SU-DHL-6 (cell line): Measurements from ENCODE around the gene CABLES2.
"Not testable (repeated sequence)": the region's sequence is repeated elsewhere in the genome, so short reads cannot be mapped to it uniquely, and the experiment has no call there.

Source experiments
- H2AFZ ChIP-seq: fragments of 200-600 bp; sonication (generic); 2 replicates; pipeline ENCODE4 v1.6.1; 2014; ENCODE audit warnings: low read depth, mild to moderate bottlenecking, moderate library complexity, mixed read lengths, antibody characterized with exemption, low read length; ENCODE audit not compliant: severe bottlenecking
- H3F3A ChIP-seq: fragments of 200-600 bp; shearing (Covaris generic); 2 replicates; pipeline ENCODE4 v1.6.0; 2016; ENCODE audit warnings: antibody characterized with exemption, mild to moderate bottlenecking; ENCODE audit not compliant: insufficient read depth
- H3K27ac ChIP-seq: fragments of 200-600 bp; sonication (generic); 2 replicates; pipeline ENCODE4 v1.5.1; 2016; ENCODE audit warnings: low read depth, mild to moderate bottlenecking, low read length, moderate library complexity, mixed read lengths
- H3K27me3 ChIP-seq: fragments of 200-600 bp; sonication (generic), shearing (Covaris generic); 2 replicates; pipeline ENCODE4 v1.6.0; 2014; ENCODE audit warnings: mild to moderate bottlenecking, low read length
- H3K36me3 ChIP-seq: fragments of 200-600 bp; sonication (generic); 2 replicates; pipeline ENCODE4 v1.6.1; 2014; ENCODE audit warnings: mild to moderate bottlenecking, low read length, mixed read lengths
- H3K4me2 ChIP-seq: fragments of 300-600, 200-600 bp; shearing (Covaris generic), sonication (generic); 2 replicates; pipeline ENCODE4 v1.6.0; 2014; ENCODE audit warnings: low read length, low read depth, mild to moderate bottlenecking; ENCODE audit not compliant: poor library complexity, severe bottlenecking
- H3K4me3 ChIP-seq: fragments of 200-600 bp; sonication (generic); 2 replicates; pipeline ENCODE4 v1.5.1; 2014; ENCODE audit warnings: antibody characterized with exemption, low read length, mild to moderate bottlenecking, mixed read lengths; ENCODE audit not compliant: insufficient read depth, poor library complexity, severe bottlenecking
- H3K79me2 ChIP-seq: fragments of 200-600 bp; sonication (generic); 2 replicates; pipeline ENCODE4 v1.6.1; 2014; ENCODE audit warnings: mild to moderate bottlenecking, low read length, moderate library complexity; ENCODE audit not compliant: insufficient read depth
- H3K9ac ChIP-seq: fragments of 200-600 bp; sonication (generic); 2 replicates; pipeline ENCODE4 v1.7.0; 2014; ENCODE audit warnings: mild to moderate bottlenecking, low read length
- H3K9me2 ChIP-seq: fragments of 200-600 bp; sonication (generic); replicated peaks from 2 replicates; pipeline ENCODE4 v1.6.1; 2014; ENCODE audit warnings: low read length; ENCODE audit not compliant: insufficient read depth
- H3K9me3 ChIP-seq: fragments of 200-600 bp; sonication (generic); 2 replicates; pipeline ENCODE4 v1.6.1; 2014; ENCODE audit warnings: low read length, mixed read lengths; ENCODE audit not compliant: insufficient read depth
- H4K20me1 ChIP-seq: fragments of 200-600 bp; sonication (generic); 2 replicates; pipeline ENCODE4 v1.6.1; 2014; ENCODE audit warnings: low read depth, mild to moderate bottlenecking, antibody characterized with exemption, low read length, moderate library complexity, mixed read lengths
- CTCF ChIP-seq: fragments of 200-600 bp; sonication (generic); IDR thresholded peaks from one replicate; pipeline ENCODE4 v1.5.1; 2017; ENCODE audit warnings: antibody characterized with exemption, mild to moderate bottlenecking, low read length, moderate library complexity; ENCODE audit not compliant: insufficient read depth, poor library complexity, severe bottlenecking
- EZH2phosphoT487 ChIP-seq: fragments of 200-600 bp; sonication (generic), shearing (Covaris generic); conservative IDR thresholded peaks from 2 replicates; pipeline ENCODE4 v1.6.1; 2018; ENCODE audit warnings: mild to moderate bottlenecking, antibody characterized with exemption, low read length, moderate library complexity, mixed read lengths

The CABLES2 gene

GRCh38 chr20:62428002-62428372, 20.9 kb upstream of the CABLES2 start:
- H3K4me2 ChIP-seq: no peak overlapping the region
- no peaks in the 10 kb centered on the region for H4K20me1 ChIP-seq
- H3F3A ChIP-seq: no peaks in the 10 kb centered on the region
- no peaks in the 10 kb centered on the region for H3K36me3 ChIP-seq
- H3K27me3 ChIP-seq: no peaks in the 10 kb centered on the region
- H3K79me2 ChIP-seq: no peaks in the 10 kb centered on the region
- TF ChIP-seq CTCF (no peak), EZH2phosphoT487 (no peak)
- H3K9me3 ChIP-seq: no peaks in the 10 kb centered on the region
- H3K9me2 ChIP-seq: no peaks in the 10 kb centered on the region
- no peak overlapping the region for H2AFZ ChIP-seq
- no peak overlapping the region for H3K27ac ChIP-seq
- H3K4me3 ChIP-seq: no peak overlapping the region
- no peak overlapping the region for H3K9ac ChIP-seq

DNA sequence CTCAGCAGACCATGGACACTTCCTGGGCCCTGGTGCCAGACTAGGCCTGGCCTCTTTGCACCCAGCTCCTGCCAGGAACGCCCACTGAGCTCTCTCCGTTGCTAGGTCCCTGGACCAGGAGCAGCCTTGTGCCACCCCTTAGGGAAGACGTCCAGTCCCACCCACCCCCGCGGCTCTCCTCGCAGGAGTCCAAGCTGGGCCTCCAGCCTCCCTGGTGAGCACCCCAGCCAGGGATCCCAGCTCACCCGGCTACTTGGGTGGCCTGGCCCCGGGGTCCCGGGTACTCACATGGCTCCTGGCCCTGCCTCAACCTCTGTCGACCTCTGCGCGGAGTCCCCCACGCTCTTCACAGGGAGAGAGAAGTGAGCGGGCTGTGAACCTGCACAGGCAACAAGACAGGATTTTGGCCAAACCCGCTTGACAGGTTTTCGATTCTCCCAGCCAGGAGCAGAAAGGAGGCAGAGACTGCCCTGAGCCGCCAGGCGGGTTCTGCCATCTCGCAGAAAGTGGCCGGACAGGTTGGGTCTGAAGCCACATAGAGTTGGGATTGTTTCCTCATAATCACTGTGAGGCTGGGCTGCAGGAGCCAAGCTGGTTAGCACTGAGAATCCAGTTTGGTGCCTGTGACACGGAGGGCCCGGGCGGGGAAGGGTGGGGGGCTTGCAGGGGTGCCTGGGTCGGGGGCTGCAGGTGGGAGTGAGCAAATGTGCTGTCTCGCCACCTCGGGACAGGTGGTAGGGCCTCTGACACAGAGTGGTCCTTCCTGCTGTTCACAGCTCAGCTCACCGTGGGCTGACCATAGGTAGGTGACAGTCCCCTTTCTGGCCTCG, 20.3 kb upstream of the CABLES2 start, which contains the start of gene RBBP8NL:
Gene RBBP8NL (minus strand): TSS at position 368 of the 830 bp plus-strand sequence. CDS start 7,892 bp downstream, outside the sequence.
- TF ChIP-seq CTCF (no peak), EZH2phosphoT487 (no peak)
- Histone ChIP-seq H3K79me2 (no peaks in the 10 kb centered on the region), H3K4me2 (no peak within 1 kb of the TSS), H4K20me1 (no peaks in the 10 kb centered on the region), H3K9me3 (no peaks in the 10 kb centered on the region), H2AFZ (no peak within 1 kb of the TSS), H3K4me3 (no peak within 1 kb of the TSS), H3F3A (no peaks in the 10 kb centered on the region), H3K27ac (no peak within 1 kb of the TSS), H3K9ac (no peak within 1 kb of the TSS), H3K27me3 (no peaks in the 10 kb centered on the region), H3K9me2 (no peaks in the 10 kb centered on the region), H3K36me3 (no peaks in the 10 kb centered on the region)

GRCh38 chr20:62426699-62427131, 19.6 kb upstream of the CABLES2 start:
- Histone ChIP-seq H2AFZ (no peak overlapping the region), H3K9me2 (no peaks in the 10 kb centered on the region), H3K36me3 (no peaks in the 10 kb centered on the region), H3K9ac (no peak overlapping the region), H3K4me3 (no peak overlapping the region), H3K27ac (no peak overlapping the region), H4K20me1 (no peaks in the 10 kb centered on the region), H3K9me3 (no peaks in the 10 kb centered on the region), H3K4me2 (no peak overlapping the region), H3K79me2 (no peaks in the 10 kb centered on the region), H3K27me3 (no peaks in the 10 kb centered on the region), H3F3A (no peaks in the 10 kb centered on the region)
- TF ChIP-seq CTCF (no peak), EZH2phosphoT487 (no peak)

- not testable (repeated sequence) for H3K4me2 ChIP-seq, H3K27me3 ChIP-seq, H3K9me3 ChIP-seq, H4K20me1 ChIP-seq, H3K9ac ChIP-seq, H3K9me2 ChIP-seq, H3K27ac ChIP-seq, H3K36me3 ChIP-seq, H2AFZ ChIP-seq, H3F3A ChIP-seq, H3K79me2 ChIP-seq, H3K4me3 ChIP-seq
These were observed 18.9 kb upstream of the CABLES2 start for GRCh38 chr20:62426059-62426348.
